AML-193 (cell line): ENCODE results near the gene BMAL2.

Experiments used
- DNase-seq, 2 experiments: peaks; one replicate each; lab custom pipeline; 2025; lab: John Stamatoyannopoulos, UW

The BMAL2 gene

DNA sequence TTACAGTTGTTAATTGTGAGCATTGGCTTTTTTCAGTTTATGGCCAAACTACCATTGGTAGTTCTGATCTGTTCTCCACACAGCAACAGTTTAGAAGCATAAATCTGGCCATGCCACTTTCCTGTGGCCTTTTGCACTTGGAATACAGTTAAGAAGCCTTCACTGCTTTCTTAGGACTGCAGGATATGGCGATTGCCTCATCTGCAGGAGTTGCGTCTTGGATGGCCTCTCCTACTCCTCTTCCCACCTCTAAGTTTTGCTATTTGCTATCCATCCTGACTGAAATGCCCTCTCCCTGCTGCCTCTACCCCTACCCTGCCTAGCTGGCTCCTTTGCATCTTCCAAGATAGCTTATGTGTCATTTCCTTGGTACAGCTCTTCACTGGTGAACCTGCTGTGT, 12.8 kb upstream of the BMAL2 start:
- DNase-seq: no peak

DNA sequence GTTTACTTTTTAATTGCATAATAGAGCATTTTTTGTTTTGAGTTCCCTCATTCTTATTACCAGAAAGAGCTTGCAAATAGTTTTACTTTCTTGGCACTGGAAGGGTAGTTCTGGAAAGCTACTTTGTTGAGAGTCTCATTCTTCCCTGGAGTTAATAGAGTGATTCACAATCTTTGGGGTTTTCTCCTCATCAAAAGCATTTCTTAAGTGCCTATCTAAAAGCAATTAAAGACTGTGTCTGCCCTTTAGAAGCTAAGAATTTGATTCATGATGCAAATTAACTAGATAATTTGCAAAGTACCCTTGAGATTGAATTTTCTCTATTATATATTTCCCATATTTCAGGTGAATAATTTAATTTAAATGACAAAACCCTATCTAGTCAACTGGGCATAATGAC, 8.1 kb upstream of the BMAL2 start:
- DNase-seq: no peak

DNA sequence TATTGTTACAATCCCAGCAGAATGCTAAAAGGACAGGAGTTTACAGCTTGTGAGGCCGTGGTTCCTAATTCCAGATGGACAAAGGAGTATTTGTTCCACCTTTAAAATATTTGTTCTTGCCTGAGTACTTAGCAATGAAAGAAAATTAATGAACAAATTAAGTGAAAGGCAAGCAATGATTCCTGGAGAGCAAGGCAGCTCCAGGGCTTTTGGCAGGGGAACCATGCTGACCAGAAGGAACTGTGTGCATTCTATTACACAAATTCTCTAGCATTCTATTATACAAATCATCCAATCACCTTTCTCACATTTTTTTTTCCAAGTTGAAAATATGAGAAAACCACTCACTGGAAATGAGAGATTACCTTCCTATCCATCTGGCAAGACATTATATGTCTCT, 1.8 kb upstream of the BMAL2 start:
- DNase-seq: no peak

DNA sequence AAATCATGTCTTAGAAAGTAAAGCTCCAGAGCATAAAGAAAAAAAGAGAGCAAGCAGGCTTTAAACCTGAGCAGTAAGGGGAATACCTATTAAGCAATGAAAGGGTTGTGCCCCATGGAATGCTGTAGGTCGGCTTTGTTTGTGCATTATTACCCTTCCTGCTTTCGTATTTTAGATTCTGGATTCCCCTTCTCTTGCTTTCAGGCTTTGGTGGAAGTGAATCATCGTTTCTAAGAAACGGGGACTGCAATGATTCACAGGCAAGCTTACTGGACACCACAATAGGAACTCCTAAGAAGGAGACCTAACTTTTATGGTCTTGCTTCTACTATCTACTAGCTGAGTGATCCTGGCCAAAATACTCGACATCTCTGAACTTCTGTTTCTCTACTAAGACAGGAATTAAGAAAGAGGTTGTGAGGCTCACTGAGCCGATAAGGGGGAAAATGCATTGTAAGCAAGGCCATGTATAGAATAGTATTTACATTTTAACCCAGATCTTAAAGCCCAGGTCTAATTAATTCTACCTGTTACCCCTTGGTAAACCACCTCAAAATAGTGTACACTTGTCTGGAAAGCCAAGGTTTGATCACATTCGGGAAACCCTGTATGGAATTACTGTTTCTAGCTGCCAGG, 1.2 kb upstream of the BMAL2 start:
- peak; percentile 48 to 68 for DNase-seq

DNA sequence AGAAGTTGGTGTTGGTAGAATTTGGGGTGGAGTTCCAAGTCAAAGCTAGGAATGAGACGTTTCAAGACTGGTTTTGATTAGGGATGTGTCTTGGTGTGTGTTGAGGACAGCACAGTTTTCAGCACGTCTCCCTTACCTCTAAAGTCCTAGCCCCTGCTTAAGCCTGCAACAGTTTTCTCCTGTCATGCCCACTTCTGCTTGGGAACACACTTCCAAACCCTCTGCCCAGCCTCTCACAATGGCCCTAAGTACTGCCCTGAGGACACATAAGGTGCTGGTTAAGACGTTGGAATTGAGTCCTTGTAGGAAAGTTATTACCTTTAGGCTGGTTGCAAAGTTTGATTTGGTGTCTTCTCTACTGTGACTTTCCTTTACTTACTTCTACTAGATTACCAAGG, 710 bp upstream of the BMAL2 start:
- no peak for DNase-seq

DNA sequence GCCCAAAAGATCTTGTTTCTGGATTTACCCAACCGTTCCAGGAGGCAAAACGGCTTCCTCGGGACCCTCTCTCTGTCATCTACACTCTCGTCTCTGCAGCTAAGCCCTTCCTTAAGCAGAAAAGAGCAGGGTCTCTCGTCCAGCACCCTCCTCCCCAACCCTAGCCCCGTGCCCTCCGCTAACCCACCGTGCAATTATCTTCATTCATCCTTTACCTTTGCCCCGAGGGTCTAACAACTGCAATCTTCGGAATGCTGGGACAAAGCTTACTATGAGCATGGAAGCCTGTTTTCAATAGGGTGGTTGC, 276 bp upstream of the BMAL2 start:
- DNase-seq: no peak

DNA sequence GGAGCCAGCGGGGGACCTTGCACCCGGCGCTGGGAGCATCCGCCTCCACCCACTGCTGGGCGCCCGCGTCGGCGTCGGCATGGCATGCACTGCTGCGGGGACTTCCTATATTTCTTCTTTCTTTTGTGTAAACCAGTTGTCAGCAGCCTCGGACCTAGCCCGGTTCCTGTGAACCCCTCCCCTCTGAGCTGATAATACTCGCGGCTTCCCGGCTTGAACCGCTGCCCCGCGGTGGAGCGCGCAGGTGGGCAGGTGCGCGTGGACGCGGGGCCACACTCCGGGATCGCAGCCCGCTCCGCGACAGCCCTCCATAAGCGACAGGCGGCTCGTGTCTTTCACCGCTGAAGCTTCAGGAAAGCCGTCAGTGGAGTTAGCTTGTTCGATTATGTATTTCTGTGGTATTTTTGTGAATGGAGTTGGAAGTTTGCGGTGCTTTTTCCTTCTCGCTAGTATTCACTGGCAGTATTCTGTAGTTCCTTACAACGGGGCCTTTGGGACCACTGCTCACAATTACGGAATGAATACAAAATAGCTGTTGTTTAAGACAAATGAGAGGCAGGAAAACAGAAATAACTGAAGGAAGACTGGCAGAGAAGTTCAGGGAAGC, 870 bp downstream of the BMAL2 start:
- no peak for DNase-seq

DNA sequence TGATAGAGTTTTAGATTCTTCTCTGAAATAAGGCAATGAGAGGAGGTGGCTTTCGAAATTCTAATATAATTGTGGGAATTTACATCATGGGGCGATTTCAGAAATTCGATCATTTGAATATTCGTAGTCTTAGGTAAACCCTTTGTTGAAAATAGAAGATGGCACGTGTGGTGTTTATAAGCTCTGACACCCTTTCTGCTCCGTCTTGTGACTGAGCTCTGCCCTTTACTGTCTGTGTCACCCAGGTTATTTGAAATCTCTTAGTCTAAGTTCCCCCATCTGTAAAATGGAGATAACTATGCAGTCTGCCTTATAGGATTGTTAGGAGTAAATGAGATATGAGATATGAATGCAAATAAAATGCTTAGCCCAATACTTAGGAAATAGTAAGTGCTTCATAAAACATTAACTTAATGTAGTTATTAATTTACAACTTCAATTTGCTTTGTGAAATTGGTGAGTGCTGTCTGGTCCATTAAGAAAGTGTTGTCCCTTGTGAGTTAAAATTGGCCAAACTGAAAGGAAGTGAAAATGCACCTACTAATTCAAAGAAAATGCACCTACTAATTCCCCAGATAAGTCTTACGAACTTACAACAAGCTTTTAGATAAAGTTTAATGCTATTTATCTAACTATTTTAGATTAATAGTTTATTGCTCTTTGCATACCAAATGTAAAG, 1.5 kb downstream of the BMAL2 start:
- no peak for DNase-seq

DNA sequence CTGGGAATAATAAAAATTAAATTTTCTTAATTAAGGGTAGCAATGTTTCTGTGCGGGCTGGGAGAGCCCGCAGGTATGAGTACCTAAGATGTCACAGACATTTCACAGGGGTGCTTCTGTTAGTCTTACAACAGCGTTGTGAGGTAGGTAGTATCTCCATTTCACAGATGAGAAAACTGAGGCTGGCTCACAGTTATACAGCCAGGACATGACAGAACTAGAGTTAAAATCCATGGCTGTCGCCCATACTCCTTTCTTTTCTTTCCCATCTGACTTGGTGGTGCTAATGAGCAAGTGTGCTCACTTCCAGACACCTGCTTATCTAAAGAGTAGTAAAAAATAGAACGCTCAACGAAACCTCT, 2.1 kb downstream of the BMAL2 start:
- no peak for DNase-seq

DNA sequence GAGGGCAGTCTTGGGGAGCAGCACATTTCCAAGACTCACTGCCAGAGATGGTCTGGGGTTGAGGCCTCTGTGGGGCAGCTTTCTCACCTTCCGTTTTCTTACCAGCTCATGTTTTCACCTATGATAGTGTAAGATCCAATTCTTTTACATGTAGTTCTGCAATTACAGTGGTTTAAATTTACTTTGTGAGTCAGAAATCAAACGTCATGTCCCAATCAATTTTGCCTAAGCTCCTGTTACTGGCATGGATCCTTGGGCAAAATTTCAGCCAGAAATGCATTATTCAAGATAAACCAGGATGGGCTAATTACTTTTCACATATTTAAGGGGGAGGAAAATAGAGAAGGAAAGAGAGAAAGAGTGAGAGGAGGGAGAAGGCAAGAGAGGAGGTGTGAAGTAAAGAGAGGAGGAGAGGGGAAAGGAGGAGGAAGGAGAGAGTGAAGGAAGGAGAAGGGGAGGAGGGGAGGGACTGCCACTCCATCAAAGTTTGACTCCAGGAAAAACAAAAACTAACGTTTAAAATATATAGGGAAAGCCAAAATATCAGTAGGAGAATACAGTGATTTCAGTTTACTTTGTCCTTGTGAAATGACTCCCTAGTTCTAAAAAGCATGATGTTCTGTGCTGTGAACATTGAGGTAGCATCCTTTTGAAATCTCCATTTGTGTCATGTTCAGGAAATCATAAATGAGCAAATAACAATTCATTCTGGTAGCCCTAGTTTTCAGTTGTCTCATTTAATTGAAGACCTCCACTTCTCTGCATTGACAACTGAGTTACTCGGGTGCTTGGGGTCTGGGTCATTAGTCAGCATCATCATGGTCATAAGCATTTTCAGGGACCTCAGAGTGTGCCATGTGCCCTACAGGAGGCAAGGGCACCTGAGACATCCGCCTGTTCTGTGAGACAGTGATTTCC, 3.0 kb downstream of the BMAL2 start:
- no peak for DNase-seq

DNA sequence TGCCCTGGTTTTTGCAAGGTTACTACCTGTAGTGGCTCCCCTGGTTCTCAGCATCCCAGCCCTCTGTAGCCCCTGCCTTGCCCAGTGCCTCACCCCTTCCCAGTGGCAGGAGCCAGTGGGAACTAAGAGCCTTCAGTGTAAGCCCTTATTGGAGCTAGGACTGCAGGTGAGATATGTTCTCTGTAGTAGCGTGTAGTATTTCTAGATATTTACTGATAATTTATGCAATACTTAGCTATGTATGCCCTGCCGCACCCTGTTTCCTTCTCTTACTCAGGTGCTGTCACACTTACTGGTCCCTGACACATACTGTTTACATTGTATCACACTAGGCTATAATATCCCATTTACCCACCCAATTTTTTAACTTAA, 3.6 kb downstream of the BMAL2 start:
- DNase-seq: no peak

DNA sequence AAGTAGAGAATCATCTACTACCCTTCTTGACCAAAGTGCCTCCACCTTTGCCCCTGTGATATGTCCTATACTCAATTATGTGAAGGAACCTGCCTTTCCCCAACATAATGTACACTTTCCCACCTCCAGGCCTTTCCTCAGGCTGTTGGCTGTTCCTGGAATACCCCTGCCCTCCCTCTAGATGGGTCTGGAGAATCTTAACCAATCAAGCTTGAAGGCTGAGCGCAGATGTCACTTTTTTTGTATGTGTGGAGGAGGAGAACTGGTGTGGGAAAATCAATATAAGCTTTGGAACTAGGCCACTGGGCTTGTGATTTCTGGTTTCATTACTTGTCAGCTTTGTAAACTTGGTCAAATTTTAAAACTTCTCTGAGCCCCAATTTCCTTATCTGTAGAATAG, 4.7 kb downstream of the BMAL2 start:
- DNase-seq: no peak

DNA sequence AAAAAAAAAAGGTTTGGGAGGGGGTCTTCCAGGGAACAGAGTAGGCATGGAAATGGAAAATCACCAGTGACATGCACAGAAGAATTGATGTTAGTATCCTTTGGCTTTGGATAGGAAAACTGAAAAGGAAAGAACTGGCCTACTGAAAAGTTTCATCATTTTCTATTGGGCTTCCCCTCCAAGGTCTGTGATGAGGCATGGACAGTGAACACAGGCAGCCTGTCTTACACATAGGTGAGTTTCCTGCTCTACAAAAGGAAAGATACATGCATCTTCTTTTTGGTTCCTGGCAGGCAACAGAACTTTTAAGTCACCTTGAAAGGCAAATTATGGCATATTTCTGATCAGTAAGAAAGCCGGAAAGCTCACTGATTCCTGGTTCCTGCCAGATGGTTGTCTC, 5.8 kb downstream of the BMAL2 start:
- DNase-seq: no peak

DNA sequence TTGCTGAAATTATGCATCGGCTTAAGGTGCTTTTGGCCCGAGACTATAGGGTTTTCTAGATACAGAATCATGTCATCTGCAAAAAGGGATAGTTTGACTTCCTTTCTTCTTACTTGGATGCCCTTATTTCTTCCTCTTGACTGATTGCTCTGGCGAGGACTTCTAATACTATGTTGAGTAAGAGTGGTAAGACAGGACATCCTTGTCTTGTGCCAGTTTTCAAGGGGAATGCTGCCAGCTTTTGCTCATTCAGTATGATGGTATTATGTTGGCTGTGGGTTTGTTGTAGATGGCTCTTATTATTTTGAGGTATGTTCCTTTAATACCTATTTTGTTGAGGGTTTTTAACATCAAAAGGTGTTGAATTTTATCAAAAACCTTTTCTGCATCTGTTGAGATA, 8.3 kb downstream of the BMAL2 start:
- no peak for DNase-seq

DNA sequence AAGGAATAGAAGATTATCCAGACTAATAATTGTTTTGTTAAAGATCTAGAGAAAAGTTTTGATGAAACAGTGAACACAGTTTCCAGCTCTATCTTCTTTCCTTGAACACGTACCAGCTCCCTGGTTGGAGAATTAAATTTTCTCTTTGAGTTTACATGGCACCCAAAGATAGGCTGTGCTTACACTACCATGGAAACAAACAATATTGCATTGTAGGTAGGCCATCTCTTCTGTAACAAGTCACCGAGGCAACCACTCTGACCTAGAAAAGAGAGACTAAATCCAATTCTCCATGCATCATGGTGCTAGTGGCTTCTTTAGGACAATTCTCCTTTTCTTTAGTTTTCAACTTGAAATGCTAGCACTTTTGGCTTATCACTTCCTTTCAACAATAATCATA, 9.9 kb downstream of the BMAL2 start:
- DNase-seq: no peak

DNA sequence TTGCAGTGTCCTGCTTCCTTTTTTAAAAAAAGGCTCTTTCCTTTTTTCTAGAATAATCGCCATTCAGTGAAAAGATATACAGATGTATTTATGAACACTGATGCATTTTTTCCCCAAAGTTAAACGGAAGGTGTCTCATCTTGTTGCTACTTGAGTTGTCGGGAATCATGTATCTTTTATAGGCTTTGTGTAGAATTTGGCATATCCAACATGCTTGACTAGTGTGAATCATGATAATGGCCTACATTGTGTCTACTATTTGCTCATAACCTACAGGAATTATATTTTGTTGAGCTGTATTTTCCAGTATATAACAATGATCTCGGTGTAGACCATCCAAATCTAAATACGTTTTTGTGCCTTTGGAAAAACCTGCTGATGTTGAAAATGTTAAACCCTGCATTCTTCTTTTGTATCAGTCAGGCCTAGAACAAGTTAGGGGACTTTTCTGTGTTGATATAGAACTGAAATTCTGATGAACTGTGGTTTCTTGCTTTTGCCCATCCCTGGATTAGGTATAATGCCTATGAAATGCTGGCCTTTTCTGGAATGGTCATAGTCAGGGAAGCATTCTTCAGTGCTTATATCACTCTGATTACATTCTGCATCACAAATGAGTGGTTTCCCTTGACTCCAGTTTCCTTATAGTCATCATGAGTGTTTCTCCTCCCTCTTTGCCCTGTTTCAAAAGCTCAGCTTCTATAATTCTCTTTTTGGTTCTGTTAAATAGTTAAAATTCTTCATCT, 10.8 kb downstream of the BMAL2 start:
- no peak for DNase-seq

DNA sequence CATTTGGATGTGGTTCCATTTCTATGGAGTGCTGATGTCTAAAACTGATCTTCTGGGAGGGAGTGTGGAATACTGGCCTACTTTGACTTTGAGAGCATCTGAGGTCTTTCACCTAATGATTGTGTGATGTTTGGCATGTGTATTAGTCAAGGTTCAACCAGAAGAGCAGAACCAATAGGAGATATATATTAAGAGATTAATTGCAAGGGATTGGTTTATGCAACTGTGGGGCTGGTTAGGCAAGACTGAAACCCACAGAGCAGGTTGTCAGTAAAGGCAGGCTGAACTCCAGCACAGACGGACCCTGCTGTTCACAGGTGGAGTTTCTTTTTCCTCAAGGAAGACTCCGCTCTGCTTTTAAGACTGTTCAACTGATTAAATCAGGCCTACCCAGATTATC, 11.6 kb downstream of the BMAL2 start:
- DNase-seq: no peak

DNA sequence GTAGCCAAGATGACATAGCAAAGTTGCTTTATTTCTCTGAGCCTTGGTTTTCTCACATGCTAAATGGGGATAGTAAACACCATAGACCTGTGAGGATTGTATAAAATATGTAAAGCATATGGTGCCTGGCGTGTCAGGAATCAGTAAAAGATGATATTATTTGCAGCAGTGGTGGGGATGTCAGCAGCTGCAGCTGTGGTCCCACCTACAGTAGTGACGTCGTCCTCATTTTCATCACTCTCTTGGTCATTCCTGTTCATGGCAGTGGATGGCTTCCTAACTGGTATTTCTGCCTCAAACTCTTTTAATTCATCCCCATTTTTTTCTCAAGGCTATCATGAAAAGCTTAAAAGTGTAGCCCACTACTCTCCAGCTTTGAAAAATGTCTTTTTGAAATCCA, 12.1 kb downstream of the BMAL2 start:
- DNase-seq: no peak

DNA sequence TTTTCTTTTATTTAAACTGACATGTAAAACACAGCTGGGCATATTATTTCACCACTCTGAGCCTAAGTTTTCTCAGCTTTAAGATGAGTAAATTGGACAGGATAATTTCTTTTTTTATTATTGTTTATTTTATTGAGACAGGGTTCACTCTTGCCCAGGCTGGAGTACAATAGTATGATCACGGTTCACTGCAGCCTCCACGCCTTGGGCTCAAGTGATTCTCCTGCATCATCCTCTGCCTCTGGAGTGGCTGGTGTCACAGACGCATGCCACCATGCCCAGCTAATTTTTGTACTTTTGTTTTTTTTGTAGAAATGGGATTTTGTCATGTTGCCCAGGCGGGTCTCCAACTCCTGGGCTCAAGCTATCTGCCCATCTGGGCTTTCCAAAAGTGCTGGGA, 12.7 kb downstream of the BMAL2 start:
- DNase-seq: no peak

DNA sequence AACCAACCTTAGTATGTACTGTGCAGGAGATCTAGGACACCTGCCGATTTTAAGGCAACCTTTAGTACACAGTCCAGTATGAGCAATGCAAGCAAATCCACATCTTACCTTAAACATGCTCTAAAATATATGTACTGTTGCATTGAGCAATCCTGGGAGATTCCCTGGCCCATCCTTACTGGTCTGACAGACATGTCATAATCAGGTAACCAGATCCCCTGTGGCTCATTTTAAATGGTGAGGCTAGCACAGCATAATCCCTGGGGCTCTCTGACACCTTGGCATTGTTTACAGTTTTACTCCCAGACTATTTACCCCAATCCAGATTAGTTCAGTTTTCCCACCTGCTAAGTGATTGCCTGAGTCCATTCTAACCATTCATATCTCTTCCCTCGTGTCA, 15.1 kb downstream of the BMAL2 start:
- no peak for DNase-seq

DNA sequence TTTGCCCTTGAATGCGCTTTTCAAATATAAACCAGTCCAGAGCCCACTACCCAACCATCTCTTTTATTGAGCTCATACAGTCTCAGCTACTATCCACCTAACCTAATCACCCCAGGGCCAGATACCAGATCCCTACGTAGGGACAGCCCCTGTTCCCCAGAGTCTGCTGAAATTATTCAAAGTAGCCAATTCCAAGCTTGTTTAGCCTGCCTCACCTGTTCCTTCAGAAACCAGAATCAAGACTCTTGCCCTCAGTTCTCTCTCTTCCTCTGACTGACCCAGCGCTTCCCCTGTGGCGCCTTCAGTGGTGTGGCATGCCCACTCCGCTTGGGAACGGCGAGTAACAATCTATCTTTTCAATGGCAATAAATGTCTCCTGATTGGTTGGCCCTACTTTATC, 18.8 kb downstream of the BMAL2 start:
- DNase-seq: no peak

DNA sequence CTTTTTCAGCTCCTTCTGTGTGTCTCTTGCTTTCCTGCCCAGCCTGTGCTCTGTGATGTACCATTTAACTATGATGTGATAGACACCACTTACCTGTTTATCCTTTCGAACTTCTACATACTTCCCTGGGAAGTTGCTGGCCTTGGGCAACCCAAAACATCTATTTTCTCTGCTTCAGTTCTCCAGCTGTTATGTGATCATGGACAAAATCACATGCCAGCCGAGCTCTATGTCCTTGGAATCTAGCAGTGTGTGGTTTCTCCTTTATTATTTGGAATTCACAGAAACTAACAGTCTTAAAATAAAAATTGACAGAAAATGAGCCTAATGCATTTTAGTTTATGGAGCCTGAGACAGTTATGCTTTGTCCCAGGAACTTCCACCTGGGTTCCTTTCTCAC, 22.9 kb downstream of the BMAL2 start:
- no peak for DNase-seq
